ENCODE results near the gene RELN.

The RELN gene

GRCh38 chr7:103717574-103717973 is 271.9 kb downstream of the RELN start:
- DNase-seq (ENCODE audit: low read depth in 2 of 2): no peak

- DNase-seq (ENCODE audit: low read depth in 2 of 2): no peak
These were observed 273.9 kb downstream of the RELN start for GRCh38 chr7:103715376-103716120.

DNA sequence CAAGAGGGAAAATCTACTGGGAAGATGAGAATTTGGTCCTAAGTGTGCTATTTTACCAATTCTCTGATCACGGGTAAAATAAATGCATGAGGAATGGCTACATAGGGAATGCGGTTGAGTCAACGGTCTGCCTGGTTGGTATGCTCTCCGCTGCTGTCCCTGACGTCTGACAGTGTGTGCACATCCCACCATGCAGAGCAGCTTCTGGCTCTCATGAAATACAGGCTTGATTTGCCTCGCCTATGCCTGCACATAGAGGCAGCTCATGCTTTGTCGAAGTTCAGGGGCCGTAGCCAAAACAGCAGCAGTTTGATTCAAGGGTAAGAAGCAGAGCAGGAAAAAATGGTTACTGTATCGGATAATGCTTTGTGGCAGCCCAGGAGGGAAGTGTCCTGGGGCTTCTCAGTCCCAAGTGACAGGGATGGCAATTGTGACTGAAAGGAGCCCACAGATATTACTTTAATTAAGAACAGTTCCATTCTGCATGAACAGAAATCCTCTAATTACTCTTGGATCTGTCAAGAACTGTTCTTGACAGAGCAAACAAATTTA is 275.0 kb downstream of the RELN start:
- DNase-seq (ENCODE audit: low read depth in 2 of 2): no peak

DNA sequence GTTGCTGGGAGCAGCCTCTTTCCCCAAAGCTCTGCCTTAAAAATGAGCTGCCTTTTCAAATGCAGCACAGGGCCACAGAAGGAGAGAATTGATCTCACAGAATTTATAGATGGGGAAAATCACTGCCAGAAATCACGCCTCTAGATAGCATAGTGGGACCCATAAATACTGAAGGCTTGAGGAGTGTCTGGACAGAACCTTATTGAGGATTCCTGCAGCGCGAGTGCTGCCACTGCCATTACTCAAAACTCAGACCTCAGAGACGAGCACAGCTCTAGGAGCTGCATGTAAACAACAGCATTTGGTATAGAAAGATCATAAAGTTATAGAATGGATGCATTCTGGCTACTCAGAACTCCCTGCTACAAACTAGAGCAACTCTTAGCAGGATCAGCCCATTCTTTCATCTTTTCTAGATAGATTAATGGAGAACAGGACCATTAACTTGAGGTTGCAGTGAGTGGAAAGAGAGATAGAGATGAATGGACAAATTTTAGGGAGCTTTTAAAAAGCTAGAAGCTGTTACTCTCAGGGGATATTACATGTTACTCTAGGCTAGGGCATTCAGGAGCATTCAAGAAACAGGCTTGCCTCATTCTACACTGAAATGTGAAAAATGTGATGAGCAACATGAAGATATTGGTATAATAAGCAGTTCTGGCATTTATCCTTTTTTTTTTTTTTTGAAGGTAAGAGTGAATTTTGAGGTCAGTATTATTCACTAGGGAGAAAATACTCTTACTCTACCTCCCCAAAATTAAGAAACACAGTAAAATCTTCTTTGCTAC is 276.3 kb downstream of the RELN start:
- no peak for DNase-seq (ENCODE audit: low read depth in 2 of 2)

- DNase-seq (ENCODE audit: low read depth in 2 of 2): no peak
These were observed 278.0 kb downstream of the RELN start for GRCh38 chr7:103711413-103711812.

DNA sequence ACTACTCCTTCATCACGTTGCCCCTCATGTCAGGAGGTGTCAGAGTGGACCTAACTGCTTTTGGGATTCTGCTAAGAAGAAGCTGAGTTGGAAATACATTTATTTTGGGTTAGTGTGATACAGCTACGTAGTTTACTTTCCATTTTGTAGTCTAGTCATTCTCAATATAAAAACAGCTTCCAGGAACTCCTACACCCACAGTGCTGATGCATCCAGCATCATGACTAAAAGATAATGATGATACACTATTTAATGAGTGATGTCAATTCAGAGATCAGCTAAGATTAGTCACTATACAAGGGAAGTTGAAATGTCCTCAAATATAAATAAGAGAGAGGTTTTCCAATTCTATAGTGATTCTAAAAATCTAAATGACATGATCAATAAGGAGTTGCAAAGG is 279.2 kb downstream of the RELN start:
- DNase-seq (ENCODE audit: low read depth in 2 of 2): no peak

- no peak for DNase-seq (ENCODE audit: low read depth in 2 of 2)
These were observed 282.7 kb downstream of the RELN start for GRCh38 chr7:103706805-103707204.

GRCh38 chr7:103705542-103705941 is 283.9 kb downstream of the RELN start:
- no peak for DNase-seq (ENCODE audit: low read depth in 2 of 2)

DNA sequence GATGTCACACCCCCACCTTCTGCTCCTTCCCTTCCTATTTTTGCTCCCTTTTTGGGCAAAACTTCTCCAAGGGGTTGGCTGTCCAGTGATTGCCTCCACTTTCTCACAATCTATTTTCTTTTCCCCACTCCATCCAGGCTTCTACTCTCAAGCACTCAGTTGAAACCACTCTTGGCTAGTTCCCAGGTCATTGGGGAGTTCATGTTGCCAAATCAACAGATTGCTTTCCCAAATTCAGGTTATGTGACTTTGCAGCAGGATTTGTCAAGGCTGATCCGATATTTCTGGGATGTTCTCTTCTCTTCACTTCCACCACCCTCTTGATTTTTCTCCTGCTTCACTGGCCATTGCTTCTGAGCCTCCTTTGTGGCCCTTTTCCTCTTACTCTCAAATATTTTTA is 284.8 kb downstream of the RELN start:
- DNase-seq (ENCODE audit: low read depth in 2 of 2): no peak

GRCh38 chr7:103702982-103703381 is 286.5 kb downstream of the RELN start:
- DNase-seq (ENCODE audit: low read depth in 2 of 2): no peak

GRCh38 chr7:103702454-103702853 is 287.0 kb downstream of the RELN start:
- DNase-seq (ENCODE audit: low read depth in 2 of 2): no peak

DNA sequence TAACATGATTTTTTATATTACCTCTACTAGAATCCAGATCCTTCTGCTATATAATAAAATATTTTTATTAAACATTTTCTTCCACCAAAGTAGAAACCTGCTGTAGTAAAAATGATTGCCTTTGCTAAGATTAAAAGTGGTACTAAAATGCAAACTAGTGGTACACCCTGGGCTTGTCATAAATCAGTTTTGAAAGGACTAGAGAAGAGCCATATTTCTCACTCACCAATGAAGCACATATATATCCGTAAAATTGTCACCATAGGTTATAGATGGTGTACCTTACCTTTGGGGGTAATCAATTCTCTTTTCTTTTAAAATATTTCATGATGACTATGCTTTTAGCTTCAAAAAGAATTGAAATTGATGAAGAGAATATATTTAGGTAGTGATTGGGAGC is 290.4 kb downstream of the RELN start:
- DNase-seq (ENCODE audit: low read depth in 2 of 2): no peak

DNA sequence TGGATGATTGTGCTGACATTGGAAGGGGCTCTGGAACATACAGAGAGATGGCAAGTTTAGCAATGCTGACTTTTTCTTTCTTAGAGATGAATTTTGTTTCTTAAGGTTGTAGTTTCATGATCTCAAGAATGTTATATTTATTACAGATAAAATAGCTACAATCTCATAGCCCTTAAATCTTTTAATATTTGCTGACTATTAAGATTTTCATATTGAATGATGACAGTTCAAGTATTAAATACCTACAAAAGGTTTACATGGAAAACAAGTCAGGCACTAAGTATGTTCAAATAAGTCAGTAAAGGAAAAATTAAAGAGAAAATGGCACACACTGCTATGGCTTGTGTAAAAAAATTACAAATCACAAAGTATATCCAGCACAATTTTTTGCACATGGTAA is 291.4 kb downstream of the RELN start:
- no peak for DNase-seq (ENCODE audit: low read depth in 2 of 2)

DNA sequence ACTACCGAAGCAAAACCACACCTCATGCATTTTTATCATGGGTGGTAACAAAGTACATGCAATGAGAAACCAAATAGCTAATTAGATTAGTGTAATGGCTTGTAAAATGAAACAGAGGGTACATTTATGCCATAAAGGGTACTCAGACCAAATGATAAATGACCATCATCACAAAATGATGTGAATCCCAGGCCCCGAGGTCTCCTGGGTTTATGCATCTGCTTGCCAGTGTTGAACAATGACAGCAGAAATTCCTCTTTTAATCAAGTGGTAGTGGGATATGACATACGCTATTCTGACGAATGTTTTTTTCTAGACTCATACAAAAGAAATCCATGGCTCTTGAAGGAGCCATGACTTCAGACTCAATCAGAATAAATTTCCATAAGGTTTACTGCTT is 293.9 kb downstream of the RELN start:
- DNase-seq (ENCODE audit: low read depth in 2 of 2): no peak

GRCh38 chr7:103694304-103694703 is 295.2 kb downstream of the RELN start:
- no peak for DNase-seq (ENCODE audit: low read depth in 2 of 2)

DNA sequence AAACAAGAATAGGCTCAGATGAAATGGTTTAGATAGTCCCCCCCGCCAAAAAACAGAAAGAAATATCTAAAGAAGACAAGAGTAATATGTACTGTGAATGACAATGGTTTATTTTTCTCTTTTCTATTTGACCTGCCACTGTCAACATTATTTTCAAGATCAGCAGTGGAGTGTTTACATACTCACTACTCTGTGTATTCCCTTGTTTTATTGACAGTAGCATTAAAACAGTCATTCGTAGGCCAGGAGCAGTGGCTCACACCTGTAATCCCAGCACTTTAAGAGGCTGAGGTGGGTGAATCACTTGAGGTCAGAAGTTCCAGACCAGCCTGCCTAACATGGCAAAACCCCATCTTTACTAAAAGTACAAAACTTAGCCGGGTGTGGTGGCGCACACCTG is 298.2 kb downstream of the RELN start:
- no peak for DNase-seq (ENCODE audit: low read depth in 2 of 2)

DNA sequence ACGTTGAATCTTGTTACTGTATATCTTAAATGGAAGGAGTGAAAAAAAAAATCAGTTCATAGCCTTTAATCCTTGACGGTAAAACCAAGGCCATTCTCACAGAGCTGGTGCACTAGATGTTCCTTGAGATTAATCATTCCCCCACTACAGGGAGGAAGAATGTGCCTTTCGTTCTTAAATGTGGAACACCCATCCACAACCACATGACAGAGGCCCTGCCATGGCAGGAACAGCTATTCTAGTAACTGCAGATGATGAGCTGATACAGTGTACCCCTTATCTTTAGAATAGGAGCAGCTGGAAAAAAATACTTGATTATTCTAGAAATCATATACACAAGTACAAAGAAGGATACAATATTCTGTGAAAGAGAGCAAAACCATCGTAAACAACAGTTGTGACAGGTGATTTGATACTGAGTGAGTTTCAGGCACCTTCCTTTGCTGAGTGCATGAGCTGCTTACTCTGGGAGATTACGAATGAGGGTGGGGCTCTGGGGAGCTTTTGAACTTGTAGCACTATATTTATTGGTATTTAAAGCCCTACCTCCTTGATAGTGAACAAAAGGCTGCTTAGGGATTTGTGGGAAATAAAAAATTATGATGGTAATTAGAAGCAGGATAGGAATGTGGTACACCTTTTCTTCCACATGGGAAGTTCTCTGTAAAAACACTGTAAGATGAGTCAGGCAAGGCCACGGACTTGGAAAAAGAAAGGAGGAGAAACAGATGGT is 299.1 kb downstream of the RELN start:
- no peak for DNase-seq (ENCODE audit: low read depth in 2 of 2)

GRCh38 chr7:103689255-103689654 is 300.2 kb downstream of the RELN start:
- no peak for DNase-seq (ENCODE audit: low read depth in 2 of 2)

- DNase-seq (ENCODE audit: low read depth in 2 of 2): no peak
These were observed 301.5 kb downstream of the RELN start for GRCh38 chr7:103687951-103688350.

DNA sequence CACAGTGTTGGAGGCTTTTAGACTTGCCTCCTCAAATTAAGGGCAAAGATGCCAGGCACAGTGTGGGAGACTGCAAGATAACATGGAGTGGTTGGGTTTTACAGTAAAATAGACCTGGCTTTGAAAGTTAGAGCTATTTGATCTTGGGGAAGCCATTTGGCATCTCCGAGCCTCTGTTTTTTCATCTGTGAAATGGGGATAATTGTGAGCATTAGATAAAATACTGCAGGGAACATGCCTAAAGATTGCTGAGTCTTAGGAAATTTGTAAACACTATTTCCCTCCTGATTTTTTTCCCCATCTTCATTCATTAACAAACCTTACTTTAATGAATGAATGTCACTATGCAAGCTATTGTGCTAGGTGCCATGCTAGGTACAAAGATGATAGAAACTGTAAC is 302.2 kb downstream of the RELN start:
- DNase-seq (ENCODE audit: low read depth in 2 of 2): no peak

DNA sequence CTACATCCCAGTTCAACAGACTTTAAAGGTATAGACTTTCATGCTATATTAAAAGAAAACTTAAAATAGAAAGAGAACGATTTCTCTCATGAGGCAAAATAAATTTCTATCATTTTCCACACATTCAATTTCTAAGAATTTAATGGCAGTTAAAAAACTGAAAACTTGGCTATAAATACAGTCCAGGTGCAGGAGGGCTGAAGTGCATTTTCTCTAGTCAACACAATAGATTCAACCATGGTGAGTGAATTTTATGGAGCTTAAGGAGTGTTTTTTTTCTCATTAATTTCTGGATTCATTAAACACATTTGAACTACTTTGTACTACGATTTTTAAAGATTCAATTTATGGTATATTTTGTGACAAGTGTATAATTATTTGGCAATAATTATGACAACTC is 302.7 kb downstream of the RELN start:
- no peak for DNase-seq (ENCODE audit: low read depth in 2 of 2)

GRCh38 chr7:103686064-103686463 is 303.4 kb downstream of the RELN start:
- DNase-seq (ENCODE audit: low read depth in 2 of 2): no peak
